Epithelial cell of esophagus (primary cell): ENCODE measurements around the gene CERT1.
"Not testable (repeated sequence)": the region's sequence is repeated elsewhere in the genome, so short reads cannot be mapped to it uniquely, and the experiment has no call there.

Source experiments
- DNase-seq: peaks from one replicate; pipeline ENCODE4 v3.0.0; 2010; ENCODE audit warnings: low read depth
- H3K4me3 ChIP-seq: 2 replicates; pipeline ENCODE4 v1.5.1; 2011; ENCODE audit warnings: mild to moderate bottlenecking, low read length, control low read depth
- TF ChIP-seq, protein P1 (sequence below): IDR thresholded peaks from 2 replicates; pipeline ENCODE4 v1.5.1; 2011; ENCODE audit warnings: low read depth, mild to moderate bottlenecking, low read length, control low read depth, inconsistent platforms; ENCODE audit not compliant: insufficient read depth; ENCODE audit errors: missing control alignments

Gene CERT1, protein sequence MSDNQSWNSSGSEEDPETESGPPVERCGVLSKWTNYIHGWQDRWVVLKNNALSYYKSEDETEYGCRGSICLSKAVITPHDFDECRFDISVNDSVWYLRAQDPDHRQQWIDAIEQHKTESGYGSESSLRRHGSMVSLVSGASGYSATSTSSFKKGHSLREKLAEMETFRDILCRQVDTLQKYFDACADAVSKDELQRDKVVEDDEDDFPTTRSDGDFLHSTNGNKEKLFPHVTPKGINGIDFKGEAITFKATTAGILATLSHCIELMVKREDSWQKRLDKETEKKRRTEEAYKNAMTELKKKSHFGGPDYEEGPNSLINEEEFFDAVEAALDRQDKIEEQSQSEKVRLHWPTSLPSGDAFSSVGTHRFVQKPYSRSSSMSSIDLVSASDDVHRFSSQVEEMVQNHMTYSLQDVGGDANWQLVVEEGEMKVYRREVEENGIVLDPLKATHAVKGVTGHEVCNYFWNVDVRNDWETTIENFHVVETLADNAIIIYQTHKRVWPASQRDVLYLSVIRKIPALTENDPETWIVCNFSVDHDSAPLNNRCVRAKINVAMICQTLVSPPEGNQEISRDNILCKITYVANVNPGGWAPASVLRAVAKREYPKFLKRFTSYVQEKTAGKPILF

DNA sequence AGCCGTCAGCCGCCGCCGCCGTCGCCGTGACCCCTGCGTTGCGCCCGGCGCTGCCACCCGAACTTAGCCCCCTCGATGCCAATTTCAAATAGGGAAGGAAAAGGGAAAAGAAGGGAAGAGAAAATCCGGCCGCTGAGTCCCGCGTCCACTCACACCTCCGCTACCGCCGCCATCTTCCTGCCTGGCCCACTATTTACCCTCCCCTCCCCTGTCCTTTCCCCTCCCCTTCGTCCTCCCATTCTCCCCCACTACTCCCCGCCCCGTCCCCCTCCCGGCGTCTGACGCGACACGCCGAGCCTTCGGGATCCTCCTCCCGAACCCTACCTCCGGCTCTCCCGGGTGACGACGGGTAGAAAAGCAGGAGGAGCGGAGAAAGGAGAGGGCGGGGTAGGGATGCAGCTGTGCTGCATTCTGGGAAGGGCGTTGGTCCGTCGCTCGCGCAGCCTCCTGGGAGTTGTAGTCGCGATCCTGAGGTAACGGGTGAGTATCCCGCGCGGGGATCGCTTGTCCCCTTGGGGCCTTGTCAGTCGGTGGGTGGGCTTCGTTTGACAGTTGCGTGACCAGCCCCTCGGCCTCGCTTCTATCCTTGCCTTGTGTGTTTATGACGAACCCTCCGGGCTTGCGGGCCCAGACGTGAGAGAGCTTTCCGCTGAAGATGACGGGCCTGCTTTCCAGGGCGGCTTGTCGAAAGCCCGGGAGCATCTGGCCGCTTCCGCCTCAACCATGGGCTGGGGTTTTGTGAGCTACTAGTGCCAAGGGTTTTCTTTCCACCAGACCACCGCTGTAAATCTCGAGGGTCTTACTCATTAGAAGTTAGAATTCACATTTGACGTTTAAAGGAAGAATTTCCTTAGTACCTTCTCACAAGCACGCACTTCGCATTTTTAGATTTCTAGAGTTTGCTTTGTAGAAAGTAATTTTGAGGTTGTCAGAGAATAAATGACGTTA, at the start of gene CERT1, which contains the start of gene POLK:
Gene CERT1, minus strand, starts transcription at position 195 of the 948 bp plus-strand sequence. CDS start 422 bp downstream, outside the sequence.
Gene POLK, plus strand, starts transcription at position 457 of the 948 bp plus-strand sequence.
- TF ChIP-seq, protein P1, sequence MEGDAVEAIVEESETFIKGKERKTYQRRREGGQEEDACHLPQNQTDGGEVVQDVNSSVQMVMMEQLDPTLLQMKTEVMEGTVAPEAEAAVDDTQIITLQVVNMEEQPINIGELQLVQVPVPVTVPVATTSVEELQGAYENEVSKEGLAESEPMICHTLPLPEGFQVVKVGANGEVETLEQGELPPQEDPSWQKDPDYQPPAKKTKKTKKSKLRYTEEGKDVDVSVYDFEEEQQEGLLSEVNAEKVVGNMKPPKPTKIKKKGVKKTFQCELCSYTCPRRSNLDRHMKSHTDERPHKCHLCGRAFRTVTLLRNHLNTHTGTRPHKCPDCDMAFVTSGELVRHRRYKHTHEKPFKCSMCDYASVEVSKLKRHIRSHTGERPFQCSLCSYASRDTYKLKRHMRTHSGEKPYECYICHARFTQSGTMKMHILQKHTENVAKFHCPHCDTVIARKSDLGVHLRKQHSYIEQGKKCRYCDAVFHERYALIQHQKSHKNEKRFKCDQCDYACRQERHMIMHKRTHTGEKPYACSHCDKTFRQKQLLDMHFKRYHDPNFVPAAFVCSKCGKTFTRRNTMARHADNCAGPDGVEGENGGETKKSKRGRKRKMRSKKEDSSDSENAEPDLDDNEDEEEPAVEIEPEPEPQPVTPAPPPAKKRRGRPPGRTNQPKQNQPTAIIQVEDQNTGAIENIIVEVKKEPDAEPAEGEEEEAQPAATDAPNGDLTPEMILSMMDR = no peak
- DNase-seq = peak; percentile 99
- H3K4me3 ChIP-seq = peak within 1 kb of the TSS; percentile 88

GRCh38 chr5:75560655-75561054, 49.2 kb upstream of the CERT1 start:
- not testable (repeated sequence) for DNase-seq, H3K4me3 ChIP-seq

DNA sequence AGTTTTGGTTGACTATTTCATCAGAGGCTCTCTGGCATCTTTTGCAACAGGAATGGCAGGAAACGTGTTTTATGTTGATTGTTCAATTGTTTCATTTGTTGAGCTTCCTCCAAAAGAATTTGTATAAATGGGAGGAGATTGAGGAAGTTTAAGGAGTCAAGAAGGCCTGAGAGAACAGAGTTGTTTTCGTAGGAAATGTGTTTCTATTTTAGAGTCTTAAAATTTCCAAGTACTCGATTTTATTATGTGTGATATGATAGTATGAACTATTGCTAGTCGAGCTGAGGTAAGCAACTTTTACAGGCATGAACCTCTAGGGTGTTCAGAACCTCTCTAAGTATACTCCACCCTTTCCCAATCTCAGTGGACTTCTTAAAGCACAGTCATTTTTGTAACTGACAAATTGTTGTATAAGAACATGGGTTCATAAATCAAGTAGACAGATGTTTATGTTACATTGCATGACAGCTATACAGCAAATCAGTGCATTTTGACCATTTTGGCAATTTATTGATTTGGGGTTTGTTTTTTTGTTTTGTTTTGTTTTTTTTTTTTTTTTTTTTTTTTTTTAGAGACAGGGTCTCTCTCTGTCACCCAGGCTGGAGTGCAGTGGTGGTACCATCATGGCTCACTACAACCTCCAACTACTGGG, 47.7 kb upstream of the CERT1 start:
- TF ChIP-seq, protein P1 = no peak
- no peak for DNase-seq
- no peak overlapping the region for H3K4me3 ChIP-seq

DNA sequence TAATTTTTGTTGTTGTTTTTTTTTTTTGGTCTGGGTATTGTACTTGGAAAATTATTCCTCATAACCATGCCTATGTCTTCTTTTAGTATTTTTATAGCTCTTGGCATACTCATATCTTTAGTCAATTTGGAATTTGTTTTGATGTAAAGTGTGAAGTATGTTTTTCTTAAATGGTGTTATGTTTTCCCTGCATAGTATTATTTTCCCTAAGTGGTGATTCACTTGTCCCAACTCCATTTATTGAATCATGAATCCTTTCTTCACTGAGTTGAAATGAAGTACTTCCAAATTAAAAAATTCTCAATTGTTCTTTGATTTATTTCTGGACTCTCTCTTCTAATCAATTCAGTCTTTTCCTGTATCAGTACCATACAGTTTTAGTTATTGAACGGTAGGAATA, 46.8 kb upstream of the CERT1 start:
- TF ChIP-seq, protein P1 = no peak
- H3K4me3 ChIP-seq = no peak overlapping the region
- DNase-seq = no peak

GRCh38 chr5:75553358-75553757, 41.9 kb upstream of the CERT1 start:
- TF ChIP-seq, protein P1 = no peak
- H3K4me3 ChIP-seq = no peak overlapping the region
- DNase-seq = no peak

- TF ChIP-seq, protein P1 = no peak
- DNase-seq = no peak
- H3K4me3 ChIP-seq = no peak overlapping the region
Observed at GRCh38 chr5:75552764-75553163, 41.3 kb upstream of the CERT1 start.
